ENCODE results near the gene MICAL2. TPM values are rescaled to one million over a fixed set of nuclear protein-coding genes. Genes with fewer than 3 reads are reported as not detected.

Gene MICAL2
- total and polyA plus RNA-seq, 2 of the 8 experiments (the other 6 are each of a cell fraction or from before 2014, with no cell fraction given), result 1.3 to 4.1 TPM

GRCh38 chr11:12269446-12270214 is 159.2 kb downstream of the MICAL2 start:
- Histone ChIP-seq H3K79me2 (ENCODE audit: control insufficient read depth in 1 of 2, insufficient read depth in 2 of 2, low read length in 2 of 2) (no peaks in the 10 kb centered on the region), H4K8ac (ENCODE audit: extremely low read depth, insufficient read depth, low read length) (no peak overlapping the region), H4K20me1 (replicated peaks in 1 of 2; ENCODE audit: control insufficient read depth in 1 of 2, insufficient read depth in 2 of 2, low read length in 2 of 2) (no peaks in the 10 kb centered on the region), H3K79me1 (ENCODE audit: low read depth, low read length) (no peaks in the 10 kb centered on the region), H2BK12ac (ENCODE audit: low read depth, low read length) (peak overlapping the region; percentile 39; the same call in 1 of the 2 replicates), H3K23ac (ENCODE audit: insufficient read length) (no peak overlapping the region), H3K23me2 (ENCODE audit: low read depth, low read length) (no peaks in the 10 kb centered on the region), H3K36me3 (ENCODE audit: control insufficient read depth in 2 of 4, insufficient read depth in 4 of 4, low read length in 3 of 4) (no peaks in the 10 kb centered on the region), H2BK120ac (replicated peaks; ENCODE audit: low read depth, low read length) (no peak overlapping the region), H3K9me3 (ENCODE audit: insufficient read depth in 2 of 2, low read depth in 1 of 2, low read length in 1 of 2) (no peaks in the 10 kb centered on the region), H2BK5ac (ENCODE audit: low read depth, low read length) (no peak overlapping the region; the same call in 1 of the 2 replicates), H2BK20ac (ENCODE audit: low read length) (no peak overlapping the region), H3K18ac (ENCODE audit: extremely low read depth, low read length) (no peak overlapping the region), H2AFZ (ENCODE audit: low read length) (no peak overlapping the region), H3K27me3 (replicated peaks in 1 of 4; ENCODE audit: control insufficient read depth in 3 of 4, extremely low read depth in 1 of 4, insufficient read depth in 3 of 4, low read length in 3 of 4) (no peaks in the 10 kb centered on the region), H2BK15ac (ENCODE audit: low read length) (no peak overlapping the region), H3K4me3 (ENCODE audit: extremely low read depth in 1 of 4, insufficient read depth in 2 of 4, low read depth in 3 of 4, low read length in 4 of 4) (no peak overlapping the region), H3K4me1 (replicated peaks in 1 of 4; ENCODE audit: control insufficient read depth in 3 of 4, insufficient read depth in 4 of 4, low read length in 3 of 4) (peaks cover 0 to 3% (median 0%) of the 10 kb centered on the region in 4 experiments; a peak in 2 of 7 replicates), H4K5ac (ENCODE audit: insufficient read length, low read depth, low read length) (no peak overlapping the region), H3K27ac (ENCODE audit: low read depth, low read length) (no peak overlapping the region), H3K56ac (replicated peaks; ENCODE audit: insufficient read length, low read depth, low read length) (no peak overlapping the region), H3K4ac (replicated peaks; ENCODE audit: insufficient read length, low read depth, low read length) (no peak overlapping the region), H2AK5ac (ENCODE audit: low read depth, low read length) (no peak overlapping the region), H3K14ac (ENCODE audit: insufficient read length) (no peak overlapping the region), H3K4me2 (ENCODE audit: insufficient read depth in 1 of 2, low read depth in 2 of 2, low read length in 2 of 2) (no peak overlapping the region), H3K9ac (replicated peaks in 1 of 4; ENCODE audit: extremely low read depth in 1 of 4, low read depth in 3 of 4, low read length in 3 of 4) (no peak overlapping the region), H4K91ac (replicated peaks; ENCODE audit: insufficient read length, low read length) (no peak overlapping the region)
- POLR2A ChIA-PET (ENCODE audit: partially characterized antibody), result interaction anchor here (0.6 kb wide), 1 partner anchor 308 kb away, joined by 3 read pairs; no protein-coding TSS in a partner anchor
- CTCF ChIA-PET (ENCODE audit: partially characterized antibody), result interaction anchor here (0.6 to 22.1 kb wide), 8 partner anchors 9 to 220 kb away, joined by 3 to 403 read pairs (median 10); no protein-coding TSS in a partner anchor
- DNase-seq (ENCODE audit: low read depth in 1 of 2, low spot score in 2 of 2), result no peak
- no peak for FAIRE-seq
- WGBS, 2 experiments (ENCODE audit: extremely low coverage in 1 of 2, insufficient coverage in 1 of 2, insufficient read length in 1 of 2, insufficient replicate concordance in 2 of 2, low coverage in 1 of 2, low lambda C conversion rate in 2 of 2, missing lambda C conversion rate in 1 of 2), result 92% methylated on average over 12 of the region's 12 CpGs; no CpG with 5 or more reads in 1 of the 2 experiments
- TF ChIP-seq RBBP5 (IDR thresholded peaks at IDR 0.05; ENCODE audit: borderline replicate concordance, low read depth, low read length), result no peak
- no peak for TF ChIP-seq KDM4A (IDR thresholded peaks at IDR 0.05; ENCODE audit: low read depth, low read length, severe bottlenecking)
- no peak for TF ChIP-seq MAX (IDR thresholded peaks at IDR 0.05)
- no peak for TF ChIP-seq USF2 (IDR thresholded peaks at IDR 0.05; ENCODE audit: low read length)
- no peak for TF ChIP-seq CHD1 (IDR thresholded peaks at IDR 0.05; ENCODE audit: low read depth, low read length)
- TF ChIP-seq ZNF274 (IDR thresholded peaks at IDR 0.05; ENCODE audit: borderline replicate concordance, extremely low read depth, low read length), result no peak
- TF ChIP-seq SIN3A (conservative IDR thresholded peaks at IDR 0.05 in 1 of 2, IDR thresholded peaks at IDR 0.05 in 1 of 2; ENCODE audit: low read depth in 1 of 2, low read length in 2 of 2), result no peak
- no peak for TF ChIP-seq CREB1 (IDR thresholded peaks at IDR 0.05)
- TF ChIP-seq EP300 (IDR thresholded peaks at IDR 0.05; ENCODE audit: borderline replicate concordance in 1 of 2, low read depth in 2 of 2, low read length in 2 of 2), result no peak
- TF ChIP-seq EZH2 (IDR thresholded peaks at IDR 0.05; ENCODE audit: low read depth, low read length, severe bottlenecking), result no peak

All from H1 (cell line).